Tibial nerve (tissue), 4 donors: Measurements from ENCODE around the gene DCAF10. TPM values are rescaled to one million over a fixed set of nuclear protein-coding genes. Genes with fewer than 3 reads are reported as not detected.
"Not testable (repeated sequence)": the region's sequence is repeated elsewhere in the genome, so short reads cannot be mapped to it uniquely, and the experiment has no call there.

ENCODE experiments used
- DNase-seq, 2 donors: peaks; one replicate each; pipeline ENCODE4 v3.0.0-alpha.2; 2019; ENCODE audit warnings: low spot score in 2 of 2
- H3K27ac ChIP-seq, 4 donors: fragments of 200-600 bp; sonication (generic) in 3 of 4; one replicate each; pipeline ENCODE4 v1.5.1; 2017 to 2019; ENCODE audit warnings: mild to moderate bottlenecking in 1 of 4
- H3K27me3 ChIP-seq, 2 donors: fragments of 200-600 bp; sonication (generic) in 1 of 2; one replicate each; pipeline versions ENCODE4 v1.5.1 to v1.6.0; 2017 to 2019
- H3K36me3 ChIP-seq, 3 donors: fragments of 200-600 bp; sonication (generic); one replicate each; pipeline ENCODE4 v1.5.1; 2018 to 2019
- H3K4me1 ChIP-seq, 4 donors: fragments of 200-600 bp; sonication (generic) in 3 of 4; one replicate each; pipeline ENCODE4 v1.5.1; 2017 to 2019
- H3K4me3 ChIP-seq, 4 donors: fragments of 200-600 bp; sonication (generic) in 3 of 4; one replicate each; pipeline ENCODE4 v1.5.1; 2017 to 2019; ENCODE audit warnings: mild to moderate bottlenecking in 1 of 4, moderate library complexity in 1 of 4
- H3K9me3 ChIP-seq, 4 donors: fragments of 200-600 bp; sonication (generic) in 3 of 4; one replicate each; pipeline ENCODE4 v1.5.1; 2017 to 2019
- EP300 ChIP-seq, 2 donors: sonication (generic); formaldehyde crosslinking; IDR thresholded peaks; one replicate each; pipeline ENCODE4 v1.6.1; 2017; ENCODE audit warnings: antibody characterized with exemption in 2 of 2, mild to moderate bottlenecking in 1 of 2
- POLR2A ChIP-seq, 2 donors: fragments of 450-650 bp; IDR thresholded peaks; one replicate each; pipeline ENCODE4 v1.6.1; 2017; ENCODE audit warnings: antibody characterized with exemption in 2 of 2, mild to moderate bottlenecking in 2 of 2, moderate library complexity in 2 of 2
- WGBS, 2 donors: methylation state at CpG; one replicate each; pipeline ENCODE4 v1.1.5; 2018; 5-methylcytosine and 5-hydroxymethylcytosine counted together
- total RNA-seq, 4 donors: library from RNA; depleted of rRNA; stranded (reverse); fragments of >200 nt; gene quantifications; one replicate each; pipeline ENCODE4 v1.1.0, GENCODE V29; 2016
- TF ChIP-seq, protein P1 (sequence below), 5 experiments: fragments of 200-600 bp in 3 of 5; fragments of 450-650 bp in 2 of 5; sonication (generic) in 3 of 5; IDR thresholded peaks; one replicate each; pipeline ENCODE4 v1.5.1; 2016 to 2019; ENCODE audit warnings: antibody characterized with exemption in 5 of 5, mild to moderate bottlenecking in 3 of 5, moderate library complexity in 2 of 5

Gene DCAF10
- total RNA-seq, 4 donors from 2014 or later = 18.6 to 31.4 (median 21.5) TPM

DNA sequence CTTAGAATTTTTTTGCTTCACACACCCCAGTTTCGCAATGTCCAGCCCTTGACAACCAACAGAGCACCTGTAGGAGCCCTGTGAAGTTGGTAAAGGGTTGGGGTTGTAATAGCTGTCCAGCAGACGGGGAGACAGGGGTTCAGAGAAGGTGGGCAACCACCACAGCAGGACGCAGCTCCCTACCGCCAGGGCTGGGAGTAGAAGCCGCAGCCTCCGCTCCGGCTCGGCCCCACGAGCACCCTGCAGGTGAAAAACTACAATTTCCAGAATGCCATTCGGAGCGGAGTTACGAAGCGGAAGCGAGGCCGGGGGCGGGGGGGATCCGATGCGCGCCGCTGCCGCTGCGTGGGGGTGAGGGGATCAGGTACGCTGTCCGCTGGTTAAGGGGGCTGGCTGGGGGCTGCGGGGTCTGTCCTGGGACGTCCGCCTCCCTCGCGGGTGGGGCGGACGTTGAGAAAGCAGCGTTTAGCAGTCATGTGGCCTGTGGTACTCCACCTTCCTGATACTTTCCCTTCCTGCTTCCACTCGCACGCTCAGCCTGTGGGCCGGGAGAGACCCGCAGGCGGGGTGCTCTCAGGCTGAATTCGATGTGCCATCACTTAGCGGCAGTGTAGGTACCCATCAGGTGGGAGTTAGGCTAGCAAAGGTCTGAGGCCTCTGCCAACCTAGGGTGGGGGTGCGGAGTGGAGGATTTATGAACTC, 47.0 kb upstream of the DCAF10 start, which contains the start of gene TRMT10B:
TSS of gene TRMT10B (plus strand) at position 317 of the 702 bp plus-strand sequence. CDS start 8,127 bp downstream, outside the sequence.
- Histone ChIP-seq H3K9me3 (no peaks in the 10 kb centered on the region), H3K27me3 (no peaks in the 10 kb centered on the region), H3K4me3 (peak within 1 kb of the TSS; percentile 72 to 76 (median 73)), H3K4me1 (peaks cover 0 to 17% (median 3%) of the 10 kb centered on the region in 4 donors), H3K36me3 (peaks cover 0 to 4% (median 0%) of the 10 kb centered on the region in 3 donors), H3K27ac (peak within 1 kb of the TSS; percentile 68 to 93 (median 79))
- 4 to 5% methylated on average over 26 to 40 of the region's 40 CpGs for WGBS, 2 donors
- TF ChIP-seq EP300 (IDR thresholded peaks at IDR 0.05) = peak in 1 of 2 donors; percentile 17
- TF ChIP-seq, protein P1, sequence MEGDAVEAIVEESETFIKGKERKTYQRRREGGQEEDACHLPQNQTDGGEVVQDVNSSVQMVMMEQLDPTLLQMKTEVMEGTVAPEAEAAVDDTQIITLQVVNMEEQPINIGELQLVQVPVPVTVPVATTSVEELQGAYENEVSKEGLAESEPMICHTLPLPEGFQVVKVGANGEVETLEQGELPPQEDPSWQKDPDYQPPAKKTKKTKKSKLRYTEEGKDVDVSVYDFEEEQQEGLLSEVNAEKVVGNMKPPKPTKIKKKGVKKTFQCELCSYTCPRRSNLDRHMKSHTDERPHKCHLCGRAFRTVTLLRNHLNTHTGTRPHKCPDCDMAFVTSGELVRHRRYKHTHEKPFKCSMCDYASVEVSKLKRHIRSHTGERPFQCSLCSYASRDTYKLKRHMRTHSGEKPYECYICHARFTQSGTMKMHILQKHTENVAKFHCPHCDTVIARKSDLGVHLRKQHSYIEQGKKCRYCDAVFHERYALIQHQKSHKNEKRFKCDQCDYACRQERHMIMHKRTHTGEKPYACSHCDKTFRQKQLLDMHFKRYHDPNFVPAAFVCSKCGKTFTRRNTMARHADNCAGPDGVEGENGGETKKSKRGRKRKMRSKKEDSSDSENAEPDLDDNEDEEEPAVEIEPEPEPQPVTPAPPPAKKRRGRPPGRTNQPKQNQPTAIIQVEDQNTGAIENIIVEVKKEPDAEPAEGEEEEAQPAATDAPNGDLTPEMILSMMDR (IDR thresholded peaks at IDR 0.05) = no peak
- TF ChIP-seq POLR2A (IDR thresholded peaks at IDR 0.05) = peak in 1 of 2 donors; percentile 20
- DNase-seq = peak; percentile 23 to 41

DNA sequence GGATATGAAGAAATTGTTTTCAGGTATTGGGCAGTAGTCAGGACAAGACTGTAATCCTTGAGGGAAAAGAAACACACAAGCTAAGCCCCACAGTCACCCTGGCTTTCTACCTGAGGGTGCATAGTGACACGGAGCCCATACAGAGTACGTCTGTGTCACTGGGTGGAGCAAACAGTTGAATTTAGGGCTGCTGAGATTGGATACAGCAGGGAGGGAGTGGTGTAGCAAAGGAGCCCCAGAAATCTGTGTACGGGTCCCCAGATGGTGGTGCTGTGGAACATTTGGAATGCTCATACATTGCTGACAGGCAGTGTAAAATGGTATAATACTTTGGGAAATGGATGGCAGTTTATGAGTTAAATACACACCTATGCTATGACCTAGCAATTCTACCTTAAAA, 41.9 kb upstream of the DCAF10 start:
- no peak for DNase-seq
- WGBS, 2 donors = 76 to 77% methylated on average over 3 of the region's 3 CpGs
- no peak overlapping the region for H3K27ac ChIP-seq
- H3K36me3 ChIP-seq = peaks cover 0 to 7% (median 0%) of the 10 kb centered on the region in 3 donors
- H3K4me3 ChIP-seq = no peak overlapping the region
- no peaks in the 10 kb centered on the region for H3K27me3 ChIP-seq
- no peak for TF ChIP-seq EP300 (IDR thresholded peaks at IDR 0.05)
- no peaks in the 10 kb centered on the region for H3K9me3 ChIP-seq
- H3K4me1 ChIP-seq = peaks cover 0 to 10% (median 3%) of the 10 kb centered on the region in 4 donors

DNA sequence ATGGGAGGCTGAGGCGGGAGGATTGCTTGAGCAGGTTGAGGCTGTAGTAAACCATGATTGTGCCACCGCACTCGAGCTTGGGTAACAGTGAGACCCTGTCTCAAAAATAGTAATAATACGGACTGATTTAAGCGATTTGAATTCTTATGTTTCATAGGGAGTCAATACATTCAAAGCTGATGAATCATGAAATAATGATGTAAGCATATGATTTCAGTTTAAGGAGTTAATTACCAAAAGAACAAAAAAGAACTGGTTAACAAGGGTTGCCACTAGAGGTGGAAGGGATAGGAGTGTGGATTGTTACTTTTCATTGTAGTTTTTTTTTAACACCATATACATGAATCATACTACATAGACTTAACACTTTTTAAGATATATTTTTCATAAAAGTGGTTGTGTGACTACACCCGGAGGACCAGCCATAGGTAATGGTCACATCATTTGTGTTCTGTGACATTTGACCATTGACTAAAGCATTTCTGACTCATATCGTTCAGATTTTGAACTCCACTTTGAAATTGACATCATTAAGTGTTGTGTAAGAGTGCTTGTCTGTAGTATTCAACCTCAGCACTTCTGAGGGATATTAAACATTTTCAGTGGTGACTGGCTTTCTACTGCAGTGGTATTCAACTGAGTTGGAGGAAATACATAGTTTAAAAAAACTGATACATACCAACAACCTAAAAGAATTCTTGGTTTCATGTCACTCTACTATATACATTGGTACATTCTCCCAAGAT, 40.0 kb upstream of the DCAF10 start:
- Histone ChIP-seq H3K36me3 (peaks cover 0 to 18% (median 0%) of the 10 kb centered on the region in 3 donors), H3K4me1 (no peaks in the 10 kb centered on the region), H3K4me3 (no peak overlapping the region), H3K9me3 (no peaks in the 10 kb centered on the region), H3K27me3 (no peaks in the 10 kb centered on the region), H3K27ac (no peak overlapping the region)
- WGBS, 2 donors = 87% methylated on average over 7 of the region's 7 CpGs
- DNase-seq = no peak
- TF ChIP-seq EP300 (IDR thresholded peaks at IDR 0.05) (no peak), POLR2A (IDR thresholded peaks at IDR 0.05) (no peak)
- TF ChIP-seq, protein P1 (IDR thresholded peaks at IDR 0.05) = no peak

DNA sequence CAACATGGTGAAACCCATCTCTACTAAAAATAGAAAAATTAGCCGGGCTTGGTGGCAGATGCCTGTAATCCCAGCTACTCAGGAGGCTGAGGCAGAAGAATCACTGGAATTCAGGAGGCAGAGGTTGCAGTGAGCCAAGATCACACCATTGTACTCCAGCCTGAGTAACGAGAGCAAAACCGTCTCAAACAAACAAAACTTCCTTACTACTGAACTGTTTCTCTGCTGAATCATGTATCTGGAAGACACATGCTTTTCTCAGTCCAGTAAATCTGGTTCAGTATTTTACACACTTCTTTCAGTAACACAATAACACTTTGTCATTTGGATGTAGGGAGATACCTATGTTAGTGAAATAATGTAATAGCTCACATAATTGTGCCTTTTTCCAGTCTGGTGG, 39.1 kb upstream of the DCAF10 start:
- Histone ChIP-seq H3K36me3 (peaks cover 0 to 18% (median 0%) of the 10 kb centered on the region in 3 donors), H3K4me3 (no peak overlapping the region), H3K27ac (no peak overlapping the region), H3K4me1 (no peaks in the 10 kb centered on the region), H3K9me3 (no peaks in the 10 kb centered on the region), H3K27me3 (no peaks in the 10 kb centered on the region)
- TF ChIP-seq, protein P1 (IDR thresholded peaks at IDR 0.05) = no peak
- WGBS, 2 donors = 39 to 53% methylated on average over 3 of the region's 3 CpGs
- no peak for DNase-seq

- 82 to 97% methylated on average over 6 of the region's 6 CpGs for WGBS, 2 donors
- not testable (repeated sequence) for H3K9me3 ChIP-seq, H3K4me3 ChIP-seq, H3K27me3 ChIP-seq, H3K4me1 ChIP-seq, H3K27ac ChIP-seq, DNase-seq
- peaks cover 0 to 31% (median 0%) of the 10 kb centered on the region in 3 donors for H3K36me3 ChIP-seq
These were observed 35.3 kb upstream of the DCAF10 start for GRCh38 chr9:37765263-37765662.

- DNase-seq = no peak
These were observed 31.3 kb upstream of the DCAF10 start for GRCh38 chr9:37769306-37769705.

More at GRCh38 chr9:37769306-37769705, 31.3 kb upstream of the DCAF10 start:
- 76 to 94% methylated on average over 5 of the region's 5 CpGs for WGBS, 2 donors
- no peaks in the 10 kb centered on the region for H3K4me1 ChIP-seq
- TF ChIP-seq POLR2A (IDR thresholded peaks at IDR 0.05) = no peak
- TF ChIP-seq, protein P1 (IDR thresholded peaks at IDR 0.05) = no peak
- no peak for TF ChIP-seq EP300 (IDR thresholded peaks at IDR 0.05)
- no peak overlapping the region for H3K27ac ChIP-seq
- peaks cover 0 to 65% (median 8%) of the 10 kb centered on the region in 3 donors for H3K36me3 ChIP-seq
- H3K9me3 ChIP-seq = no peaks in the 10 kb centered on the region
- no peak overlapping the region for H3K4me3 ChIP-seq
- H3K27me3 ChIP-seq = no peaks in the 10 kb centered on the region
